Rectal smooth muscle tissue (tissue), 1 donor: ENCODE measurements around the gene GRM8.

ENCODE experiments used
- H3K27ac ChIP-seq: one replicate; pipeline ENCODE4 v1.7.0; 2013; ENCODE audit warnings: low read depth, low read length, inconsistent platforms
- H3K27me3 ChIP-seq: one replicate; pipeline ENCODE4 v1.7.0; 2013; ENCODE audit warnings: low read length; ENCODE audit not compliant: control insufficient read depth, insufficient read depth
- H3K36me3 ChIP-seq: one replicate; pipeline ENCODE4 v1.7.0; 2013; ENCODE audit warnings: low read length; ENCODE audit not compliant: control insufficient read depth, insufficient read depth
- H3K4me1 ChIP-seq: one replicate; pipeline ENCODE4 v1.7.0; 2013; ENCODE audit warnings: low read length; ENCODE audit not compliant: control insufficient read depth, insufficient read depth
- H3K4me3 ChIP-seq: one replicate; pipeline ENCODE4 v1.7.0; 2013; ENCODE audit warnings: low read length
- H3K9ac ChIP-seq: one replicate; pipeline ENCODE4 v1.7.0; 2013; ENCODE audit warnings: low read length

GRM8 gene

GRCh38 chr7:126774077-126774476 is 478.7 kb downstream of the GRM8 start:
- no peak overlapping the region for H3K27ac ChIP-seq
- no peak overlapping the region for H3K4me3 ChIP-seq
- no peak overlapping the region for H3K9ac ChIP-seq
- H3K36me3 ChIP-seq = no peaks in the 10 kb centered on the region
- no peaks in the 10 kb centered on the region for H3K4me1 ChIP-seq
- H3K27me3 ChIP-seq = no peaks in the 10 kb centered on the region

- H3K4me1 ChIP-seq = no peaks in the 10 kb centered on the region
- H3K27ac ChIP-seq = no peak overlapping the region
- H3K27me3 ChIP-seq = no peaks in the 10 kb centered on the region
- no peak overlapping the region for H3K4me3 ChIP-seq
- H3K9ac ChIP-seq = no peak overlapping the region
- no peaks in the 10 kb centered on the region for H3K36me3 ChIP-seq
Observed at GRCh38 chr7:126768836-126769235, 483.9 kb downstream of the GRM8 start.

- Histone ChIP-seq H3K27me3 (no peaks in the 10 kb centered on the region), H3K36me3 (no peaks in the 10 kb centered on the region), H3K4me3 (no peak overlapping the region), H3K9ac (no peak overlapping the region), H3K27ac (no peak overlapping the region), H3K4me1 (no peaks in the 10 kb centered on the region)
Observed at GRCh38 chr7:126760914-126761577, 491.7 kb downstream of the GRM8 start.

GRCh38 chr7:126755381-126755780 is 497.4 kb downstream of the GRM8 start:
- Histone ChIP-seq H3K4me1 (no peaks in the 10 kb centered on the region), H3K4me3 (no peak overlapping the region), H3K27ac (no peak overlapping the region), H3K27me3 (no peaks in the 10 kb centered on the region), H3K36me3 (no peaks in the 10 kb centered on the region), H3K9ac (no peak overlapping the region)

GRCh38 chr7:126750207-126750911 is 502.4 kb downstream of the GRM8 start:
- no peaks in the 10 kb centered on the region for H3K4me1 ChIP-seq
- no peaks in the 10 kb centered on the region for H3K27me3 ChIP-seq
- no peak overlapping the region for H3K27ac ChIP-seq
- no peak overlapping the region for H3K9ac ChIP-seq
- no peak overlapping the region for H3K4me3 ChIP-seq
- H3K36me3 ChIP-seq = no peaks in the 10 kb centered on the region

- H3K9ac ChIP-seq = no peak overlapping the region
- no peak overlapping the region for H3K27ac ChIP-seq
- H3K4me1 ChIP-seq = no peaks in the 10 kb centered on the region
- H3K36me3 ChIP-seq = no peaks in the 10 kb centered on the region
- no peaks in the 10 kb centered on the region for H3K27me3 ChIP-seq
- no peak overlapping the region for H3K4me3 ChIP-seq
Observed at GRCh38 chr7:126728967-126729366, 523.8 kb downstream of the GRM8 start.

GRCh38 chr7:126727930-126728391 is 524.8 kb downstream of the GRM8 start:
- H3K27me3 ChIP-seq = no peaks in the 10 kb centered on the region
- H3K4me3 ChIP-seq = no peak overlapping the region
- H3K36me3 ChIP-seq = no peaks in the 10 kb centered on the region
- no peak overlapping the region for H3K9ac ChIP-seq
- H3K4me1 ChIP-seq = no peaks in the 10 kb centered on the region
- no peak overlapping the region for H3K27ac ChIP-seq

GRCh38 chr7:126723966-126724544 is 528.7 kb downstream of the GRM8 start:
- no peaks in the 10 kb centered on the region for H3K4me1 ChIP-seq
- no peak overlapping the region for H3K9ac ChIP-seq
- H3K36me3 ChIP-seq = no peaks in the 10 kb centered on the region
- H3K27ac ChIP-seq = no peak overlapping the region
- no peak overlapping the region for H3K4me3 ChIP-seq
- no peaks in the 10 kb centered on the region for H3K27me3 ChIP-seq

- Histone ChIP-seq H3K27me3 (no peaks in the 10 kb centered on the region), H3K27ac (no peak overlapping the region), H3K36me3 (no peaks in the 10 kb centered on the region), H3K9ac (no peak overlapping the region), H3K4me3 (no peak overlapping the region), H3K4me1 (no peaks in the 10 kb centered on the region)
Observed at GRCh38 chr7:126720232-126720631, 532.5 kb downstream of the GRM8 start.

GRCh38 chr7:126718419-126718818 is 534.3 kb downstream of the GRM8 start:
- H3K27ac ChIP-seq = no peak overlapping the region
- no peaks in the 10 kb centered on the region for H3K36me3 ChIP-seq
- H3K9ac ChIP-seq = no peak overlapping the region
- no peaks in the 10 kb centered on the region for H3K27me3 ChIP-seq
- no peaks in the 10 kb centered on the region for H3K4me1 ChIP-seq
- H3K4me3 ChIP-seq = no peak overlapping the region

- no peaks in the 10 kb centered on the region for H3K36me3 ChIP-seq
- H3K9ac ChIP-seq = no peak overlapping the region
- H3K27me3 ChIP-seq = no peaks in the 10 kb centered on the region
- no peak overlapping the region for H3K27ac ChIP-seq
- H3K4me3 ChIP-seq = no peak overlapping the region
- no peaks in the 10 kb centered on the region for H3K4me1 ChIP-seq
Observed at GRCh38 chr7:126716321-126716720, 536.4 kb downstream of the GRM8 start.

GRCh38 chr7:126715076-126715475 is 537.7 kb downstream of the GRM8 start:
- Histone ChIP-seq H3K4me3 (no peak overlapping the region), H3K4me1 (no peaks in the 10 kb centered on the region), H3K9ac (no peak overlapping the region), H3K27ac (no peak overlapping the region), H3K36me3 (no peaks in the 10 kb centered on the region), H3K27me3 (no peaks in the 10 kb centered on the region)
